Measurements from ENCODE around the gene SMYD3.

The SMYD3 gene

DNA sequence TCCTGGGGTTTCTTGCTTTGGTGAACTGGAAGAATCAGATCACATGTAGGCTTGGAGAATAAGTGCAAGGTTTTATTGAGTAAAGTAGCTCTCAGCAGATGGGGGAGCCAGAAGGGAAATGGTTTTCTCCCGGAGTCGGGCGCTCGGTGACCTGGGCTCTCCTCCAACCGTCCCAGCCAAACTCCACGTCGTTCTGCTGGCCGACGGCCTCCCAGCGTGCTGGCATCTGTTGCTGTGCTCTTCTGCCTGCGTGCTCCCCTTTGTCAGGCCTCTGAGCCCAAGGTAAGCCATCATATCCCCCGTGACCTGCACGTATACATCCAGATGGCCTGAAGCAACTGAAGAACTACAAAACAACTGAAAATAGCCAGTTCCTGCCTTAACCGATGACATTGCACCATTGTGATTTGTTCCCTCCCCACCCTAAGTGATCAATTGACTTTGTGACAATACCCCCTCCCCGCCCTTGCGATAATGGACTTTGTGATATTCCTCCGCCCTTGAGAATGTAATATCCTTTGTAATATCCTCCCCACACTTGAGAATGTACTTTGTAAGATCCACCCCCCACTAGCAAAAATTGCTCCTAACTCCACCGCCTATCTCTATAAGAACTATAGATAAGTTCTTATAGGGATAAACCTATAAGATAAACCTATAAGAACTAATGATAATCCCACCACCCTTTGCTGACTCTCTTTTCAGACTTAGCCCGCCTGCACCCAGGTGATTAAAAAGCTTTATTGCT lies 88.3 kb downstream of the SMYD3 start:
- ChIA-PET CTCF (no interaction called here), POLR2A (no interaction called here)
- DNase-seq (ENCODE audit: extremely low spot score), result no peak
- no peak for TF ChIP-seq SUZ12 (IDR thresholded peaks at IDR 0.05)
- TF ChIP-seq FOXK2 (IDR thresholded peaks at IDR 0.05), result no peak
- no peak for TF ChIP-seq FOXA1 (IDR thresholded peaks at IDR 0.05)
- no peak for TF ChIP-seq ZNF384 (IDR thresholded peaks at IDR 0.05)
- TF ChIP-seq TARDBP (IDR thresholded peaks at IDR 0.05), result no peak
- no peak for TF ChIP-seq HDGF (IDR thresholded peaks at IDR 0.05; ENCODE audit: borderline replicate concordance)
- no peak for TF ChIP-seq CTBP1 (IDR thresholded peaks at IDR 0.05; ENCODE audit: borderline replicate concordance)
- TF ChIP-seq NFRKB (IDR thresholded peaks at IDR 0.05), result no peak

DNA sequence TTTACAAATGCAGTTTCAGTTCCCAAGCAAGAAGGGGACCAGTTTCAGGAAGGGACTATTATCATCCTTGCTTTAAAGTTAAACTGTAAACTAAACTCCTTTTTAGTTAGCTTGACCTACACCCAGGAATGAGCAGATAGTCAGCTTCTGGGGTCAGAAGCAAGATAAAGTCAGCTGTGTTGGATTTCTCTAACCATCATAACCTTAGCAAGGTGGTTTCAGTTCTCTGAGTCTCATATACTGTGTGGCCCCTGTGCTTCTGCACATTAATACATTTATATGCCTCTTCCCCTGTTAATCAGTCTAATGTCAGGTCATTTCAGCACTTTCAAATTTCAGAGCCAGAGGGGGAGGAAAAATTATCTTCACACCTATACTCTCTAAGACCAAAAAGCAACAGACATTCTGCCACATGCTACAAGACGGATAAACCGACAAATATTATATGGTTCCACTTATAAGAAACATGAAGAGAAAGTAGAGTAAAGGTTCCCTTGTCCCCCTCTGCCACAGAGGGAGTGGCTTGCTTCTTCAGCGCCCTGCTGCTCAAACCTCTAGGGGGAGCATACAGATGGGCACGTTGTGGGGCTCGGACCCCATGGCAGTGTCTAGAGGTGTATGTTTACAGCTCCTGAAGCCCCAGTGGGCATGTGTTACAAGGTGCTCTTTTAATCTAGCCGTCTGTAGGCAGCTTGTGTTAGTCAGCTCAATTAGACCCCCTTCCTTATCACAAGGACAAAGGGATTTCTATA lies 89.1 kb downstream of the SMYD3 start:
- TF ChIP-seq, protein P1, sequence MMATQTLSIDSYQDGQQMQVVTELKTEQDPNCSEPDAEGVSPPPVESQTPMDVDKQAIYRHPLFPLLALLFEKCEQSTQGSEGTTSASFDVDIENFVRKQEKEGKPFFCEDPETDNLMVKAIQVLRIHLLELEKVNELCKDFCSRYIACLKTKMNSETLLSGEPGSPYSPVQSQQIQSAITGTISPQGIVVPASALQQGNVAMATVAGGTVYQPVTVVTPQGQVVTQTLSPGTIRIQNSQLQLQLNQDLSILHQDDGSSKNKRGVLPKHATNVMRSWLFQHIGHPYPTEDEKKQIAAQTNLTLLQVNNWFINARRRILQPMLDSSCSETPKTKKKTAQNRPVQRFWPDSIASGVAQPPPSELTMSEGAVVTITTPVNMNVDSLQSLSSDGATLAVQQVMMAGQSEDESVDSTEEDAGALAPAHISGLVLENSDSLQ (IDR thresholded peaks at IDR 0.05), result no peak
- TF ChIP-seq ZNF384 (IDR thresholded peaks at IDR 0.05) (no peak), SP1 (IDR thresholded peaks at IDR 0.05) (no peak), TARDBP (IDR thresholded peaks at IDR 0.05) (no peak), FOXA1 (IDR thresholded peaks at IDR 0.05) (no peak), LEF1 (IDR thresholded peaks at IDR 0.05; ENCODE audit: borderline replicate concordance) (no peak), BHLHE40 (IDR thresholded peaks at IDR 0.05; ENCODE audit: borderline replicate concordance) (no peak), FOXK2 (IDR thresholded peaks at IDR 0.05) (no peak), L3MBTL2 (conservative IDR thresholded peaks at IDR 0.05) (no peak)
- DNase-seq (ENCODE audit: extremely low spot score), result no peak
- ChIA-PET CTCF (no interaction called here), POLR2A (no interaction called here)

DNA sequence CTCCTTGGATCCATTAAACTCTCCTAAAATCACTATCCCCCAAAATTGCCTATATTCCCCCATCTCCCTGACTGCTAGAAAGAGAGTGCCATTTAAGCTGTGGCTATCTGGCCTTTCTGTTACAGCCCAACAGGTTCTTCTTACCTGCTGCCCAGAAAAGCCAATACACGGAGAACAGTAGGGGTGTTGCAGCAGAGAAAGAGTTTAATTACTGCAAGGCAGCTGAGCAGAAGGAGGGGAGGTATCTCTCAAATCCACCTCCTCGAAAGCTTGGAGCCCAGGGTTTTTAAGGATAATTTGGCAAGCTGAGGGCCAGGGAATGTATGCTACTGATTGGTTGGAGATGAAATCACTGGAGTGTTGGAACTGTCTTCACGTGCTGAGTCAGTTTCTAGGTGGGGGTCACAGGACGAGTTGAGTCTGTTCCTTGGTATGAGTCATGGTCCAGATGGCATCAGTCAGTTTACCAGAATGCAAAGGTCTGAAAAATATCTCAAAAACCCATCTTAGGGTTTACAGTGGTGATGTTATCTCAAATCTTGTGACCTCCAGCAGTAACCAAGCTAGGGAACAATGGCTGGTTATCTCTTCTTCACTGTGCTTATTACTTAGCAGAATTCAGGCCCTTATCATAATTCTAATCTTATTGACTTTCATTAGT lies 89.8 kb downstream of the SMYD3 start:
- no peak for DNase-seq (ENCODE audit: extremely low spot score)
- TF ChIP-seq, protein P1 (IDR thresholded peaks at IDR 0.05), result no peak
- TF ChIP-seq BHLHE40 (IDR thresholded peaks at IDR 0.05; ENCODE audit: borderline replicate concordance) (no peak), SUZ12 (IDR thresholded peaks at IDR 0.05) (no peak), CTBP1 (IDR thresholded peaks at IDR 0.05; ENCODE audit: borderline replicate concordance) (no peak), HDGF (IDR thresholded peaks at IDR 0.05; ENCODE audit: borderline replicate concordance) (no peak), FOXM1 (IDR thresholded peaks at IDR 0.05; ENCODE audit: borderline replicate concordance) (no peak), FOXA1 (IDR thresholded peaks at IDR 0.05) (no peak), NFRKB (IDR thresholded peaks at IDR 0.05) (no peak), SP1 (IDR thresholded peaks at IDR 0.05) (no peak), ZNF384 (IDR thresholded peaks at IDR 0.05) (no peak), TARDBP (IDR thresholded peaks at IDR 0.05) (no peak)
- ChIA-PET CTCF (no interaction called here), POLR2A (no interaction called here)

DNA sequence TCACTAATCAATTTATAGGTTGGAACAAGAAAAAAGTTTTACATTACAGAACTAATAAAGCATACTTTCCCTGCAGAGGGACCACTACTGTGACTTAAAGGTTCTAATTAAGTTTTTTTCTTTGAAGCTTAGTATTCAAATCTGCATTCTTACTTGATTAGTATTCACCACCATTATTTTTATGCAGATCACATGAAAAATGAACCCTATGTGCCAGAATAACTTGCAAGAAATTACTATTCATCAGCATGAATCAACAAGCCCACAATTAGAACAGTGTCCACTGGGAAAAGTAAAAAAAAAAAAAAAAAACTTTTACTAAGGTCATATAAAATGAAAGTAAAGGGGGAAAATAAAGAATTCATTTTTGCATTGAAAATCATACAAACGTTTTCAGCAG lies 90.8 kb downstream of the SMYD3 start:
- DNase-seq (ENCODE audit: extremely low spot score), result no peak
- TF ChIP-seq SP1 (IDR thresholded peaks at IDR 0.05) (no peak), FOXM1 (IDR thresholded peaks at IDR 0.05; ENCODE audit: borderline replicate concordance) (no peak), FOXK2 (IDR thresholded peaks at IDR 0.05) (no peak), HDGF (IDR thresholded peaks at IDR 0.05; ENCODE audit: borderline replicate concordance) (no peak), ARNT (IDR thresholded peaks at IDR 0.05) (no peak), FOXA1 (IDR thresholded peaks at IDR 0.05) (no peak), L3MBTL2 (conservative IDR thresholded peaks at IDR 0.05) (no peak), ZNF384 (IDR thresholded peaks at IDR 0.05) (no peak), SUZ12 (IDR thresholded peaks at IDR 0.05) (no peak), LEF1 (IDR thresholded peaks at IDR 0.05; ENCODE audit: borderline replicate concordance) (no peak), ELF4 (IDR thresholded peaks at IDR 0.05) (no peak)
- TF ChIP-seq, protein P1 (IDR thresholded peaks at IDR 0.05), result no peak
- CTCF ChIA-PET, result no interaction called here
- POLR2A ChIA-PET, result no interaction called here

DNA sequence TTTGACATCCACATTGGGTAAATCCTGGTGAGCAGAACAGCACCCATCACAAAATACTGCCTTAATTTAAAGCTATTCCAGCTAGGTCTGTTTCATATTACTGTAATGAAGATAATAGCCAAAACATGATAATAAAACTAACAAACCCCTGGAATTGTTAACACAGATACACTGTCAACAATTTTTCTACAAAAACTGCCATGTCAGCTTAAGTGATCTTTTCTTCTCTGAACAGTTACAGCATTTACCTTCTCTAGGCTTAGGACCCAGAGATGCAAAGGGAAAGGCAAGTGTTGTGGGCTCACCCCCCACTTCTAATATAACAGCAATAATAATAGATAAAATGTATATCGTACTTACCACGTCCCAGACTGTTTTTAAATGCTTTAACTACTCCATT lies 92.1 kb downstream of the SMYD3 start:
- ChIA-PET POLR2A (no interaction called here), CTCF (no interaction called here)
- no peak for TF ChIP-seq FOXM1 (IDR thresholded peaks at IDR 0.05; ENCODE audit: borderline replicate concordance)
- no peak for TF ChIP-seq L3MBTL2 (conservative IDR thresholded peaks at IDR 0.05)
- TF ChIP-seq, protein P1 (IDR thresholded peaks at IDR 0.05), result no peak
- TF ChIP-seq FOXA1 (IDR thresholded peaks at IDR 0.05), result no peak
- no peak for TF ChIP-seq ZNF384 (IDR thresholded peaks at IDR 0.05)
- no peak for TF ChIP-seq CTBP1 (IDR thresholded peaks at IDR 0.05; ENCODE audit: borderline replicate concordance)
- TF ChIP-seq ELF4 (IDR thresholded peaks at IDR 0.05), result no peak
- DNase-seq (ENCODE audit: extremely low spot score), result no peak

All from HEK293T (cell line).